HG02981 (cell line): ENCODE data around the gene RPL29.

Experiments
- ATAC-seq: cut with Tn5 transposase; IDR thresholded peaks from one replicate; pipeline ENCODE4 v1.9.1; 2021; ENCODE audit warnings: mild to moderate bottlenecking, moderate library complexity; ENCODE audit not compliant: unreplicated experiment

RPL29 gene

GRCh38 chr3:51947215-51947900 lies 48.3 kb downstream of the RPL29 start:
- no peak for ATAC-seq

DNA sequence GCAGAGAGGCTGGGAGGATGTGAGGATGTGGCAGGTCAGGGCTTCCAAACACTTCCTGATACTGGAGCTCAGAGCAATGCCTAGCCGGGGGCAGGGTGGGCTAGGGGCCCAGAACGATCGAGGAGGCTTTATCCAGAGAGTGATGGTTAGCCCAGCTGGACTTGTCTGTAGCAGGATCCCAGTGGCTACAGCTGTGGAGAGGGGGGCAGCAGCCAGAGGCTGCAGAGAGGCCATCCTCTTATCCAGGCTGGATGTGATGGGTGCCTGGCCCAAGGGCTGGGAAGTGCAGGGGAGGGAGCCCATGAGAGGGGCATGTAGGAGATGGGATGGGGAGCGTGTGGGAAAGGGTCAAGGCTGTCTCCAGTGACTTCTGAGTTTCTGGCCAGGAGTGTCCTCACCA lies 48.9 kb downstream of the RPL29 start:
- ATAC-seq: no peak

DNA sequence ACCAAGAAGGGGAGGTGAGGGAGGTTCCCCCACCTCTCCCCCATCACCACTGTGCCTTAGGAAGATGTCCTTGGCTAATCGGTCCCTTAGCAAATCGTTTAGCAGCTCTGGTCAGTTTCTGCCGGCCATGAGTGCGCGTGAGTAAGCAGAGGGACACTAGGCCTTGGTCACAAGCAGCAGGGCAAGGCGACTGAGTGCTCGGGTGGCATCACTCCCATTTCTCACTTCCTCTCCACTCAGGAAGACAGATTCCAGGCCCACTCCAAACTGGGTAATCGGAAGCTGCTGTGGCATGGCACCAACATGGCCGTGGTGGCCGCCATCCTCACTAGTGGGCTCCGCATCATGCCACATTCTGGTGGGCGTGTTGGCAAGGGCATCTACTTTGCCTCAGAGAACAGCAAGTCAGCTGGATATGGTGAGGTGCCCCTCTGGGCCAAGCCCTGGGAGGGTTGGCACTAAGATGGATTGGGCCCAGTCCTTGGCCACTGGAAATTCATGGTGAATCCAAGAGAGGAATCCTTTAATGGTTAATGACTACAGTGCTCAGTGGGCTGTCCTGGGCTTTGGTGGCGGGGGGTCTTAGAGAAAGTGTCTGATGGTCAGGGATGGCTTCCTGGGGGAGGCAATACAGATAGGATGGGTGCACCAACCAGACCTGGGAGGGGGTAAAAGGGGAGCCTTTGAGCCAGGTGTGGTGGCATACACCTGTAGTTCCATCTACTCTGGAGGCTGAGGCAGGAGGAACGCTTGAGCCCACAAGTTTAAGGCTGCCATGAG lies 49.6 kb downstream of the RPL29 start:
- no peak for ATAC-seq

DNA sequence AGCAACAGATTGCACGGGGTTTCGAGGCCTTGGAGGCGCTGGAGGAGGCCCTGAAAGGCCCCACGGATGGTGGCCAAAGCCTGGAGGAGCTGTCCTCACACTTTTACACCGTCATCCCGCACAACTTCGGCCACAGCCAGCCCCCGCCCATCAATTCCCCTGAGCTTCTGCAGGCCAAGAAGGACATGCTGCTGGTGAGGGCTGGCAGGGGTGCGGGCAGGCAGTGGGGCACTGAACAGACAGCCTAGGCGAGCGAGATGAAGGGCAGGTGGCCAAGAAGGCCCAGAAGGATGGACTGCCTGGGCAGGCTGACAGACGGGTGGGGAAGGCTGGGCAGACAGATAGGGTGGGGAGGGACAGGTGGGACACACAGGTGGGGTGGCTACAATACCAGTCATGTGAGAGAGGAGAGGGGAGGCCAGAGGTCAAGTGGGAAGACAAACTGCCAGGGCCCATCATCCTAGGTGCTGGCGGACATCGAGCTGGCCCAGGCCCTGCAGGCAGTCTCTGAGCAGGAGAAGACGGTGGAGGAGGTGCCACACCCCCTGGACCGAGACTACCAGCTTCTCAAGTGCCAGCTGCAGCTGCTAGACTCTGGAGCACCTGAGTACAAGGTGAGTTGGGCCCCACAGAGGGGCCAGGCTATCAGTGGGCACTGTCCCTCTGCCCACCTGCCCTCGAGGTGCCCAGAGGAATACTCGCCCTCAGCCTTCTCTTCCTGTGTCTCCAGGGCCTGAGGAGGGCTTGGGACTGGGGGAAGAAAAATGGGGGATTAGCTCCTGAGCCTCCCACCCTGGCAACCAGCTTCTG lies 50.5 kb downstream of the RPL29 start:
- ATAC-seq: no peak

DNA sequence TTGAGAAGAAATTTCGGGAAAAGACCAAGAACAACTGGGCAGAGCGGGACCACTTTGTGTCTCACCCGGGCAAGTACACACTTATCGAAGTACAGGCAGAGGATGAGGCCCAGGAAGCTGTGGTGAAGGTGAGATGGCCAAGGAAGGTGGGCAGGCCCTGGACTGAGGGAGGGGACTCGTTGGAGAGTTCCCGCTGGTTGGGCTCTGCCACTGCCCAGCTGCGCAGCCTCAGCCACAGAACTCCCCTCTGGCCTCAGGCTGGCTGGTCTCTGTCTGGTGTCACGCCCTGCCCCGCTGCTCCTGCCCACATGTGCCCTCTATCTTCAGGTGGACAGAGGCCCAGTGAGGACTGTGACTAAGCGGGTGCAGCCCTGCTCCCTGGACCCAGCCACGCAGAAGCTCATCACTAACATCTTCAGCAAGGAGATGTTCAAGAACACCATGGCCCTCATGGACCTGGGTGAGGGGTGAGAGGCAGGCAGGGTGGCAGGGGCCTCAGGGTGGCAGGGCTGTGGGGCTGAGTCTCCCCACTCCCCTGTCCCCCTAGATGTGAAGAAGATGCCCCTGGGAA lies 51.2 kb downstream of the RPL29 start:
- no peak for ATAC-seq
